B cell (primary cell): Measurements from ENCODE around the gene RNASEH1.

ENCODE experiments used
- CTCF ChIP-seq: fragments of 200-600 bp; IDR thresholded peaks from one replicate; pipeline ENCODE4 v1.8.0; 2022; ENCODE audit warnings: antibody characterized with exemption, mild to moderate bottlenecking
- EZH2 ChIP-seq: IDR thresholded peaks from 2 replicates; pipeline ENCODE4 v1.6.1; 2012; ENCODE audit warnings: borderline replicate concordance, low read depth, mild to moderate bottlenecking, moderate library complexity, low read length; ENCODE audit not compliant: insufficient read depth, poor library complexity, severe bottlenecking

GRCh38 chr2:3539836-3540235 is 18.3 kb downstream of the RNASEH1 start:
- no peak for TF ChIP-seq CTCF
- no peak for TF ChIP-seq EZH2
